ENCODE measurements around the gene E2F3. TPM values are rescaled to one million over a fixed set of nuclear protein-coding genes. Genes with fewer than 3 reads are reported as not detected.
"Not testable (repeated sequence)": the region's sequence is repeated elsewhere in the genome, so short reads cannot be mapped to it uniquely, and the experiment has no call there.

E2F3 gene
- total RNA-seq, 4 donors from 2014 or later = 2.9 to 5.6 (median 4.2) TPM

- WGBS = 67% methylated on average over 8 of the region's 8 CpGs
- no peaks in the 10 kb centered on the region for H3K9me3 ChIP-seq
- H3K36me3 ChIP-seq = no peaks in the 10 kb centered on the region
- intact Hi-C loops (cut with DNase I) = no loop called here
- no peaks in the 10 kb centered on the region for H3K27me3 ChIP-seq
- TF ChIP-seq POLR2AphosphoS5 (IDR thresholded peaks at IDR 0.05) = no peak
- TF ChIP-seq POLR2A (IDR thresholded peaks at IDR 0.05; ENCODE audit: low read depth) = no peak
- TF ChIP-seq CTCF (IDR thresholded peaks at IDR 0.05) = no peak
- TF ChIP-seq EP300 (IDR thresholded peaks at IDR 0.05) = no peak
- no peaks in the 10 kb centered on the region for H3K4me1 ChIP-seq
- no peak overlapping the region for H3K27ac ChIP-seq (replicated peaks in 1 of 4)
- no peak overlapping the region for H3K4me3 ChIP-seq
- DNase-seq (ENCODE audit: extremely low spot score) = no peak
These were observed 95.7 kb downstream of the E2F3 start for GRCh38 chr6:20497216-20498040.

GRCh38 chr6:20498041-20498385 lies 96.3 kb downstream of the E2F3 start:
- Histone ChIP-seq H3K36me3 (no peaks in the 10 kb centered on the region), H3K27ac (replicated peaks in 1 of 4) (no peak overlapping the region), H3K4me1 (no peaks in the 10 kb centered on the region), H3K9me3 (no peaks in the 10 kb centered on the region), H3K4me3 (no peak overlapping the region), H3K27me3 (no peaks in the 10 kb centered on the region)
- no peak for DNase-seq (ENCODE audit: extremely low spot score)
- no peak for TF ChIP-seq POLR2AphosphoS5 (IDR thresholded peaks at IDR 0.05)
- no peak for TF ChIP-seq CTCF (IDR thresholded peaks at IDR 0.05)
- TF ChIP-seq POLR2A (IDR thresholded peaks at IDR 0.05; ENCODE audit: low read depth) = no peak
- TF ChIP-seq EP300 (IDR thresholded peaks at IDR 0.05) = no peak
- 98% methylated on average over 2 of the region's 2 CpGs for WGBS
- intact Hi-C loops (cut with DNase I) = no loop called here

- 64% methylated on average over 2 of the region's 2 CpGs for WGBS
- Histone ChIP-seq H3K27me3 (peaks cover 0 to 5% (median 0%) of the 10 kb centered on the region in 4 donors), H3K4me3 (no peak overlapping the region), H3K9me3 (no peaks in the 10 kb centered on the region), H3K36me3 (no peaks in the 10 kb centered on the region), H3K27ac (replicated peaks in 1 of 4) (no peak overlapping the region), H3K4me1 (no peaks in the 10 kb centered on the region)
- TF ChIP-seq POLR2AphosphoS5 (IDR thresholded peaks at IDR 0.05) = no peak
- TF ChIP-seq EP300 (IDR thresholded peaks at IDR 0.05) = no peak
- no peak for DNase-seq (ENCODE audit: extremely low spot score)
- intact Hi-C loops (cut with DNase I) = no loop called here
These were observed 107.5 kb downstream of the E2F3 start for GRCh38 chr6:20509212-20509611.

GRCh38 chr6:20511852-20512251 lies 110.2 kb downstream of the E2F3 start:
- Histone ChIP-seq H3K27me3 (peaks cover 0 to 5% (median 0%) of the 10 kb centered on the region in 4 donors), H3K36me3 (no peaks in the 10 kb centered on the region), H3K9me3 (no peaks in the 10 kb centered on the region), H3K4me3 (no peak overlapping the region), H3K27ac (replicated peaks in 1 of 4) (no peak overlapping the region), H3K4me1 (no peaks in the 10 kb centered on the region)
- WGBS = 86% methylated on average over 2 of the region's 2 CpGs
- no peak for TF ChIP-seq EP300 (IDR thresholded peaks at IDR 0.05)
- TF ChIP-seq CTCF (IDR thresholded peaks at IDR 0.05) = no peak
- TF ChIP-seq POLR2A (IDR thresholded peaks at IDR 0.05; ENCODE audit: low read depth) = no peak
- TF ChIP-seq POLR2AphosphoS5 (IDR thresholded peaks at IDR 0.05) = no peak
- DNase-seq (ENCODE audit: extremely low spot score) = no peak
- intact Hi-C loops (cut with DNase I) = no loop called here

GRCh38 chr6:20525208-20525607 lies 123.5 kb downstream of the E2F3 start:
- H3K36me3 ChIP-seq; H3K4me3 ChIP-seq; H3K27ac ChIP-seq (replicated peaks in 1 of 4); H3K27me3 ChIP-seq; H3K9me3 ChIP-seq; DNase-seq (ENCODE audit: extremely low spot score): not testable (repeated sequence)
- intact Hi-C loops (cut with DNase I) = loop anchor here (5.0 kb wide), 1 partner anchor 123 kb away; the partner anchor contains the start of gene E2F3
- peaks cover 4 to 11% (median 9%) of the 10 kb centered on the region in 4 donors for H3K4me1 ChIP-seq
- WGBS = 83% methylated on average over 3 of the region's 3 CpGs

Data from esophagus muscularis mucosa (tissue), 4 donors.